Lower leg skin (tissue), 3 donors: Measurements from ENCODE around the gene ACTN4.

ENCODE experiments used
- CTCF ChIP-seq, 3 donors: fragments of 450-650 bp; IDR thresholded peaks; one replicate each; pipeline ENCODE4 v1.5.1; 2016; ENCODE audit warnings: antibody characterized with exemption in 3 of 3, mild to moderate bottlenecking in 3 of 3, moderate library complexity in 2 of 3
- POLR2A ChIP-seq, 2 donors: fragments of 450-650 bp; IDR thresholded peaks; one replicate each; pipeline ENCODE4 v1.6.1; 2016 to 2017; ENCODE audit warnings: antibody characterized with exemption in 2 of 2, mild to moderate bottlenecking in 1 of 2, moderate library complexity in 1 of 2

- TF ChIP-seq CTCF (IDR thresholded peaks at IDR 0.05) (no peak), POLR2A (IDR thresholded peaks at IDR 0.05) (no peak)
Measured at GRCh38 chr19:38664503-38665211, 17.2 kb downstream of the ACTN4 start.
